ENCODE data around the gene BDKRB1. TPM values are rescaled to one million over a fixed set of nuclear protein-coding genes. Genes with fewer than 3 reads are reported as not detected.

BDKRB1 gene
- total and polyA plus RNA-seq, 9 of the 15 experiments (the other 6 are each of a cell fraction or from before 2014, with no cell fraction given): 0.06 to 0.23 (median 0.09) TPM; not detected in 1

- TF ChIP-seq GABPB1 (CRISPR knock-in tag; IDR thresholded peaks at IDR 0.05): no peak
- no peak for TF ChIP-seq NFE2 (IDR thresholded peaks at IDR 0.05; ENCODE audit: low read depth)
- TF ChIP-seq SLC30A9 (CRISPR knock-in tag; IDR thresholded peaks at IDR 0.05): no peak
- no peak for TF ChIP-seq KDM1A (IDR thresholded peaks at IDR 0.05)
- no peak for TF ChIP-seq ZNF232 (CRISPR knock-in tag; IDR thresholded peaks at IDR 0.05)
- TF ChIP-seq MTA1 (IDR thresholded peaks at IDR 0.05; ENCODE audit: borderline replicate concordance): no peak
- TF ChIP-seq MTA2 (IDR thresholded peaks at IDR 0.05; ENCODE audit: low read depth): no peak
- no peak for TF ChIP-seq NKRF (IDR thresholded peaks at IDR 0.05; ENCODE audit: borderline replicate concordance)
- no peak for TF ChIP-seq RFX5 (IDR thresholded peaks at IDR 0.05; ENCODE audit: low read depth, low read length)
- no peak for TF ChIP-seq ZNF655 (CRISPR knock-in tag; IDR thresholded peaks at IDR 0.05)
These were observed 25.0 kb upstream of the BDKRB1 start (continued) for GRCh38 chr14:96231056-96231455.
